ENCODE measurements around the gene TMEM95.

Gene TMEM95

GRCh38 chr17:7374353-7374752 is 19.4 kb downstream of the TMEM95 start:
- DNase-seq (ENCODE audit: low read depth in 2 of 2), result no peak

- no peak for DNase-seq (ENCODE audit: low read depth in 2 of 2)
Observed at GRCh38 chr17:7379134-7379533, 24.2 kb downstream of the TMEM95 start.

- no peak for DNase-seq (ENCODE audit: low read depth in 2 of 2)
Observed at GRCh38 chr17:7380321-7380720, 25.4 kb downstream of the TMEM95 start.

- DNase-seq (ENCODE audit: low read depth in 2 of 2), result no peak
Observed at GRCh38 chr17:7380855-7381683, 26.1 kb downstream of the TMEM95 start, which contains the start of gene TNK1. Gene TNK1 (plus strand): TSS chr17:7381089. CDS start chr17:7382927, 1,838 bp downstream.

GRCh38 chr17:7382901-7383300 is 27.9 kb downstream of the TMEM95 start:
- no peak for DNase-seq (ENCODE audit: low read depth in 2 of 2)

- no peak for DNase-seq (ENCODE audit: low read depth in 2 of 2)
Observed at GRCh38 chr17:7383371-7383741, 28.4 kb downstream of the TMEM95 start.

- DNase-seq (ENCODE audit: low read depth in 2 of 2), result peak; percentile 54 to 70
Observed at GRCh38 chr17:7383742-7384488, 29.0 kb downstream of the TMEM95 start.

GRCh38 chr17:7384489-7385081 is 29.6 kb downstream of the TMEM95 start:
- DNase-seq (ENCODE audit: low read depth in 2 of 2), result no peak

- DNase-seq (ENCODE audit: low read depth in 2 of 2), result no peak
Observed at GRCh38 chr17:7388856-7389255, 33.9 kb downstream of the TMEM95 start.

GRCh38 chr17:7389924-7390910 is 35.3 kb downstream of the TMEM95 start:
- DNase-seq (ENCODE audit: low read depth in 2 of 2), result no peak

GRCh38 chr17:7391307-7391706 is 36.4 kb downstream of the TMEM95 start:
- no peak for DNase-seq (ENCODE audit: low read depth in 2 of 2)

- no peak for DNase-seq (ENCODE audit: low read depth in 2 of 2)
Observed at GRCh38 chr17:7392696-7393612, 38.0 kb downstream of the TMEM95 start.

- DNase-seq (ENCODE audit: low read depth in 2 of 2), result peak in 1 of 2 donors; percentile 27
Observed at GRCh38 chr17:7393613-7394451, 38.9 kb downstream of the TMEM95 start.

- peak; percentile 80 to 83 for DNase-seq (ENCODE audit: low read depth in 2 of 2)
Observed at GRCh38 chr17:7394452-7395191, 39.7 kb downstream of the TMEM95 start, which contains the start of gene PLSCR3. Gene PLSCR3 (minus strand): TSS chr17:7394525. CDS start chr17:7394110, 415 bp downstream.

- DNase-seq (ENCODE audit: low read depth in 2 of 2), result no peak
Observed at GRCh38 chr17:7396147-7396546, 41.2 kb downstream of the TMEM95 start.

- no peak for DNase-seq (ENCODE audit: low read depth in 2 of 2)
Observed at GRCh38 chr17:7398612-7399011, 43.7 kb downstream of the TMEM95 start.

- DNase-seq (ENCODE audit: low read depth in 2 of 2), result no peak
Observed at GRCh38 chr17:7403043-7403726, 48.2 kb downstream of the TMEM95 start.

- no peak for DNase-seq (ENCODE audit: low read depth in 2 of 2)
Observed at GRCh38 chr17:7403727-7403976, 48.7 kb downstream of the TMEM95 start.
